ENCODE data around the gene POLDIP3.

Gene POLDIP3

GRCh38 chr22:42595434-42595833 lies 19.2 kb downstream of the POLDIP3 start:
- ChIA-PET CTCF (interaction anchor here (0.9 to 1.8 kb wide), 3 partner anchors 15 to 151 kb away, joined by 3 to 5 read pairs (median 3); no protein-coding TSS in a partner anchor), POLR2A (no interaction called here)
- Histone ChIP-seq H3K4me1 (ENCODE audit: control insufficient read depth, insufficient read depth, low read length) (no peaks in the 10 kb centered on the region), H3K4me3 (ENCODE audit: low read depth, low read length) (no peak overlapping the region), H3K9me3 (ENCODE audit: control insufficient read depth, insufficient read depth, low read depth, low read length) (no peaks in the 10 kb centered on the region), H3K36me3 (ENCODE audit: control insufficient read depth in 2 of 2, insufficient read depth in 1 of 2, low read length in 2 of 2) (peaks cover 79 to 94% of the 10 kb centered on the region in 2 experiments), H3K27ac (ENCODE audit: extremely low read depth, low read depth, low read length) (no peak overlapping the region)
- no peak for TF ChIP-seq ZNF24 (tag by site-specific recombination; IDR thresholded peaks at IDR 0.05)
- TF ChIP-seq ZNF223 (tag by site-specific recombination; IDR thresholded peaks at IDR 0.05) = no peak
- TF ChIP-seq ZNF501 (tag by site-specific recombination; IDR thresholded peaks at IDR 0.05) = no peak
- no peak for TF ChIP-seq CTCF (tag by site-specific recombination; IDR thresholded peaks at IDR 0.05)
- no peak for TF ChIP-seq ZNF654 (tag by site-specific recombination; IDR thresholded peaks at IDR 0.05; ENCODE audit: low read depth)
- TF ChIP-seq ZNF184 (tag by site-specific recombination; IDR thresholded peaks at IDR 0.05) = no peak
- no peak for TF ChIP-seq REST (tag by site-specific recombination; IDR thresholded peaks at IDR 0.05)
- no peak for TF ChIP-seq ATF2 (tag by site-specific recombination; IDR thresholded peaks at IDR 0.05; ENCODE audit: low read depth)

- CTCF ChIA-PET = interaction anchor here (0.6 kb wide), 1 partner anchor 500 kb away, joined by 3 read pairs; no protein-coding TSS in a partner anchor
Measured at GRCh38 chr22:42591987-42592386, 22.7 kb downstream of the POLDIP3 start.

More at GRCh38 chr22:42591987-42592386, 22.7 kb downstream of the POLDIP3 start:
- POLR2A ChIA-PET = interaction anchor here (2.1 kb wide), 1 partner anchor 23 kb away, joined by 8 read pairs; the partner anchor contains the start of gene POLDIP3
- Histone ChIP-seq H3K4me1 (ENCODE audit: control insufficient read depth, insufficient read depth, low read length) (no peaks in the 10 kb centered on the region), H3K9me3 (ENCODE audit: control insufficient read depth, insufficient read depth, low read depth, low read length) (no peaks in the 10 kb centered on the region), H3K27ac (ENCODE audit: extremely low read depth, low read depth, low read length) (no peak overlapping the region), H3K4me3 (ENCODE audit: low read depth, low read length) (no peak overlapping the region), H3K36me3 (ENCODE audit: control insufficient read depth in 2 of 2, insufficient read depth in 1 of 2, low read length in 2 of 2) (peaks cover 87 to 95% of the 10 kb centered on the region in 2 experiments)
- TF ChIP-seq ZBTB44 (tag by site-specific recombination; IDR thresholded peaks at IDR 0.05) = peak; percentile 60
- no peak for TF ChIP-seq ZNF645 (tag by site-specific recombination; IDR thresholded peaks at IDR 0.05)

Data from HEK293 (cell line).